Muscle of arm (tissue), 12 donors: Measurements from ENCODE around the gene PLCXD1. TPM values are rescaled to one million over a fixed set of nuclear protein-coding genes. Genes with fewer than 3 reads are reported as not detected.
A peak's percentile ranks its signal among the peaks of the same experiment; 100 is the strongest.
"Not testable (repeated sequence)": the region's sequence is repeated elsewhere in the genome, so short reads cannot be mapped to it uniquely, and the experiment has no call there.

Source experiments
- DNase-seq: peaks from one replicate; pipeline ENCODE4 v3.0.0-alpha.2; 2013
- polyA plus RNA-seq, 12 donors: library from polyadenylated mRNA; unstranded; fragments of 120-200 nt; gene quantifications; one replicate each; pipeline ENCODE4 v1.2.1, GENCODE V29; 2013; ENCODE audit not compliant: insufficient read length in 12 of 12

Gene PLCXD1
- polyA plus RNA-seq, 12 donors, result 10.5 to 29.7 (median 13.9) TPM; not detected in 1

GRCh38 chrX:314781-315595 lies 33.8 kb downstream of the PLCXD1 start:
- no peak for DNase-seq

GRCh38 chrX:316351-317325 lies 35.5 kb downstream of the PLCXD1 start:
- no peak for DNase-seq

- no peak for DNase-seq
Observed at GRCh38 chrX:317424-318067, 36.4 kb downstream of the PLCXD1 start.

- peak; percentile 95 for DNase-seq
Observed at GRCh38 chrX:318068-318738, 37.0 kb downstream of the PLCXD1 start.

GRCh38 chrX:318739-319578 lies 37.8 kb downstream of the PLCXD1 start, which contains the start of gene GTPBP6:
Gene GTPBP6, minus strand, starts transcription at chrX:318796. Its CDS starts 9 bp downstream, at chrX:318787.
- DNase-seq, result peak; percentile 100

GRCh38 chrX:319579-320125 lies 38.5 kb downstream of the PLCXD1 start:
- DNase-seq, result no peak

- no peak for DNase-seq
Observed at GRCh38 chrX:320126-320783, 39.1 kb downstream of the PLCXD1 start.

- peak; percentile 67 for DNase-seq
Observed at GRCh38 chrX:323721-324628, 42.8 kb downstream of the PLCXD1 start.

- DNase-seq, result not testable (repeated sequence)
Observed at GRCh38 chrX:324664-325063, 43.5 kb downstream of the PLCXD1 start.

GRCh38 chrX:327660-328126 lies 46.5 kb downstream of the PLCXD1 start:
- DNase-seq, result no peak

GRCh38 chrX:329291-329910 lies 48.2 kb downstream of the PLCXD1 start:
- DNase-seq, result no peak

- not testable (repeated sequence) for DNase-seq
Observed at GRCh38 chrX:330141-330725, 49.1 kb downstream of the PLCXD1 start.

GRCh38 chrX:330726-331150 lies 49.6 kb downstream of the PLCXD1 start:
- DNase-seq, result no peak

- no peak for DNase-seq
Observed at GRCh38 chrX:331151-331824, 50.1 kb downstream of the PLCXD1 start.

GRCh38 chrX:331825-332495 lies 50.8 kb downstream of the PLCXD1 start:
- DNase-seq, result no peak

GRCh38 chrX:332496-332860 lies 51.3 kb downstream of the PLCXD1 start:
- no peak for DNase-seq
